Forelimb muscle (tissue), 1 donor: ENCODE results near the gene TPCN1. TPM values are rescaled to one million over a fixed set of nuclear protein-coding genes. Genes with fewer than 3 reads are reported as not detected.

Experiments
- DNase-seq: peaks from one replicate; pipeline ENCODE4 v3.0.0-alpha.2; 2013; ENCODE audit warnings: low read depth
- polyA plus RNA-seq: library from polyadenylated mRNA; unstranded; fragments of 120-200 nt; gene quantifications from one replicate; pipeline ENCODE4 v1.2.1, GENCODE V29; 2013; ENCODE audit not compliant: insufficient read length

Gene TPCN1
- polyA plus RNA-seq, 1 donor, result 36.9 TPM

DNA sequence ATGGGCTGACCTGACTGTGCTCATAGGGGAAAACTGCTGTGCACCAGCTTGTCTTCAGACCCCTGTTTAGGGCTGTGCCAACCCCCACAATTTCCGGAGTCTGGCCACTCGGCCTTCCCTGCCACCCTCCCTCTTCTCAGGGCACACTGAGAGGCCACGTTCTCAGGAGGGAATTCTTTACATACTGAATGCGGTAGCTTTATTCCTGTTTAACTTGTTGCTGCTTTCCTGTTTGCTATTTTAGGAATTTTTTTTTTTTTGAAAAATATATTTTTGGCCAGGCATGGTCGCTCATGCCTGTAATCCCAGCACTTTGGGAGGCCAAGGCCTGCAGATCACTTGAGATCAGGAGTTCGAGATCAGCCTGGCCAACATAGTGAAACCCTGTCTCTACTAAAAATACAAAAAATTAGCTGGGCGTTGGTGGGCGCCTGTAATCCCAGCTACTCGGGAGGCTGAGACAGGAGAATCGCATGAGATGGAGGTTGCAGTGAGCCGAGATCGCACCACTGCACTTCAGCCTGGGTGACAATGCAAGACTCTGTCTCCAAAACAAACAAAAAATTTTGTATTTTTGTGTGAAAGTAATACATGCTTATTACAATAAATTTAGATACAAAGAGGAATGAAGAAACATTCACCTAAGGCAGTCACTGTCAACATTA is 39.5 kb downstream of the TPCN1 start:
- DNase-seq, result no peak

GRCh38 chr12:113261847-113262470 is 40.7 kb downstream of the TPCN1 start:
- no peak for DNase-seq

- DNase-seq, result no peak
These were observed 41.4 kb downstream of the TPCN1 start for GRCh38 chr12:113262710-113263109.

DNA sequence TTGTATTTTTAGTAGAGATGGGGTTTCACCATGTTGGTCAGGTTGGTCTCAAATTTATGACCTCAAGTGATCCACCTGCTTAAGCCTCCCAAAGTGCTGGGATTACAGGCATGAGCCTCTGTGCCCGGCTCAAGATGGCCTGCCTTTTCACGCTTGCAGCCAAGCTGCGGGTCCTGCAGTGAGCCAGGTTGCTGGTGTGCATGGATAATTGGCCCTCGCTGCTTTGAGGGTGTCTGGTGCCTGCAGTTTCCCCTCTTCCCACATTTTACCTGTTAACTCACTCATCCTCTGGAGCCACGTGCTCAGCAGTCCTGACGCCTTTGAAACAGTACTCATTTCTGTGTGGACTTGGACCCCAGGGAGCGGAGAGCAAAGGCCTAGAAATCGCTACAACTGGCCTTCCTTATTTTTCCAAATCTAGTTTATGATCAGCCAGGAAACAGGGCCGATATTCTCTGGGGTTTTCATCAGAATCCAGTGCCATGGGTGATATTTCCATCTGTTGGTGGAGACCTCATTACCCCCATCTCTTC is 42.2 kb downstream of the TPCN1 start:
- DNase-seq, result no peak

GRCh38 chr12:113266106-113266895 is 45.0 kb downstream of the TPCN1 start:
- DNase-seq, result no peak

DNA sequence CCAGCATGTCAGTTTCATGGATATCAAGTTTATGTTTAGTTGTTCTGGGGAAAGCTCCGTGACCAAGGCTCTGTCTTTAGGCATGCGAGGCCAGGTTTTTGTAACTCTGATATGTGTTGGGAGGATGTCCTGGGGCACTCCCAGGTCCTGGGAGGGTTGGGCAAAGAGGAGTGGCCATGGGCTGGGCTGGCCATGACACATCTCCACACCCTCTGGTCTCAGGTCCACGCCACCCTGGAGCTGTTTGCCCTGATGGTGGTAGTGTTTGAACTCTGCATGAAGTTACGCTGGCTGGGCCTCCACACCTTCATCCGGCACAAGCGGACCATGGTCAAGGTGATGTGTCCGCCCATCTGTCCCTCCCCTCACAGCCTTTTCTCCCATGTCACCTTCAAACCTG is 46.4 kb downstream of the TPCN1 start:
- no peak for DNase-seq

GRCh38 chr12:113268136-113268535 is 46.9 kb downstream of the TPCN1 start:
- DNase-seq, result no peak

GRCh38 chr12:113268621-113269020 is 47.4 kb downstream of the TPCN1 start:
- DNase-seq, result no peak

GRCh38 chr12:113269257-113269943 is 48.1 kb downstream of the TPCN1 start:
- DNase-seq, result no peak

GRCh38 chr12:113270709-113271009 is 49.4 kb downstream of the TPCN1 start:
- DNase-seq, result no peak

GRCh38 chr12:113271466-113271852 is 50.2 kb downstream of the TPCN1 start:
- DNase-seq, result no peak

GRCh38 chr12:113271853-113272561 is 50.7 kb downstream of the TPCN1 start:
- no peak for DNase-seq

GRCh38 chr12:113273053-113273725 is 51.9 kb downstream of the TPCN1 start:
- DNase-seq, result no peak

- DNase-seq, result no peak
These were observed 53.6 kb downstream of the TPCN1 start for GRCh38 chr12:113274848-113275247.

DNA sequence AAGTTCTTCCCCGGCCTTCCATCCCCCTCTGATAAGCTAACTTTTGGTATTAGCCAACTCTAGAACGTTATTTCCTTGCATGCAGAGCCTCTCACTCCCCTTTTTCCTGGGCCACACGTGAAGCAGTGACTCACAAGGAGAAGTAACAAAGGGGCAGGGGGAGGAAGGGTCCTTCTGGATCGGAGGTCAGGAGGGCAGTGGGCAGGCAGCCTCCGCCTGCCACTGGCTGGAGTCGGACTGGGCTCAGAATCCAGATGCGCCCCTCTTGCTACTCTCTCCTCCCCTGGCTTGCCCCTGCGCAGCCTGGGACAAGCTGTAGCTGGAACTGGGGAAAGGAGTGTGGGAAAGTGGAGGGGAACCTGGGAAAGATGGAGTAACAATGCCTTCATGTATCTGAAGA is 55.0 kb downstream of the TPCN1 start:
- DNase-seq, result no peak

- DNase-seq, result no peak
These were observed 55.8 kb downstream of the TPCN1 start for GRCh38 chr12:113276946-113277500.

GRCh38 chr12:113277511-113277910 is 56.2 kb downstream of the TPCN1 start:
- no peak for DNase-seq

GRCh38 chr12:113278141-113278540 is 56.9 kb downstream of the TPCN1 start:
- DNase-seq, result no peak

GRCh38 chr12:113278633-113279032 is 57.4 kb downstream of the TPCN1 start:
- DNase-seq, result no peak

DNA sequence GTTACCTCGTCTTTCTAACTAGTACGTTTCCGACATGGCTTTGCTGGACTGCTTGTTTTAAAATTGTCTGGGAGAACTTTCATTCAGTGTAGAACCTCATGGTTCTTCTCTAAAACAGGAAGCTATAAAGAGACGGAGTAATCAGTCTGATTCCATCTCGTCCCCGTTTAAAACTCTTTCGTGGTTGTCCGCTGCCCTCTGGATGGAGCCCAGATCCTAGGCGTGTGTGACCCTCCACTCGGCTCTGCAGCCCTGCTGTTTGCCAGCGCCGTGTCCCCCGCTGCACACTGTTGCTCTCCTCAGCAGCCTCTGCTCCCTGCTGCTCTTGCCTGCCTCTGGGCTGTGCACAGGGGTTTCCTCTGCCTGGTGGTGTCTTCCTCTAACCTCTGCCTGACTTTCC is 63.5 kb downstream of the TPCN1 start:
- no peak for DNase-seq
